ENCODE results near the gene RSBN1.

RSBN1 gene

DNA sequence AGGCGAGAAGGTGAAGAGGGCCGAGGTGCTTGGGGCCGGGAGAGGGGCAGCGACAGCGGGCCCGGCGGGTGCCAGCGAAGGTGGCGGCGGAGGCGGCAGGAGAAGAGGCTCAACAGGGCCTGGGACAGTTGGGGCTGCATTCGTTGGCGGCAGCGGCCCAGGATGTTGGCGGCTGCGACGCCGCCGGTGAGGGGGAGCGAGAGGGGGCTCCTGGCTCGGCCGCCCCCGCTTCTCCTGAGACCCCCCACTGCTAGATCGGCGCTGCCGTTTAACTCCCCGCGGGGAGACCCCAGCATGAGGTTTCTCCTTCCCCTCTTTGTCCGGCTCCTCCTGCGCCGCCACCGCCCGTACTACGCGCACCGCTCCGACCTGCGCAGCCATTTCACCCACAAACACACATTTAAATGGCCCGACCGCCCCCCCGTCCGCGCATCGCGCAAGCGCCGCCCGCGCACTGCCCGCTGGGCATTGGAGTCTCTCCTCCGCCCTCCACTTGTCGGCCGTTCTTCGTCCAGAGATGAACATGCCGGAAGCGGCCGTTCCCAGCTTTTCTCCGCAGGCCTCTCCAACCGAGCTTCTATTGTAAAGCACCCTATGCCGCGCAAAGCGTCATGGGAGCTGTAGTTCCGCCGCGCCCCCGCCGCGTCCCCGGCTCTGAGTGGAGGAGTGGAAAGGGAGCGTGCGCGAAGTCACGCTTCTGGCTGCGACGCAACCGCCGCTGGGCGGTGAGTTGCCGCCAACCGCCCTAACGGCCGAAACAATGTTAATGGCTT lies at the start of gene RSBN1:
Gene RSBN1, minus strand, starts transcription at position 589 of the 773 bp plus-strand sequence. Its CDS starts 64 bp downstream, at position 525.
- in situ Hi-C loops (cut with MboI; ENCODE audit: low sequenced_read_pairs, unreplicated experiment) = no loop called here
- DNase-seq (ENCODE audit: low spot score) = peak; percentile 95
- TF ChIP-seq, protein P1, sequence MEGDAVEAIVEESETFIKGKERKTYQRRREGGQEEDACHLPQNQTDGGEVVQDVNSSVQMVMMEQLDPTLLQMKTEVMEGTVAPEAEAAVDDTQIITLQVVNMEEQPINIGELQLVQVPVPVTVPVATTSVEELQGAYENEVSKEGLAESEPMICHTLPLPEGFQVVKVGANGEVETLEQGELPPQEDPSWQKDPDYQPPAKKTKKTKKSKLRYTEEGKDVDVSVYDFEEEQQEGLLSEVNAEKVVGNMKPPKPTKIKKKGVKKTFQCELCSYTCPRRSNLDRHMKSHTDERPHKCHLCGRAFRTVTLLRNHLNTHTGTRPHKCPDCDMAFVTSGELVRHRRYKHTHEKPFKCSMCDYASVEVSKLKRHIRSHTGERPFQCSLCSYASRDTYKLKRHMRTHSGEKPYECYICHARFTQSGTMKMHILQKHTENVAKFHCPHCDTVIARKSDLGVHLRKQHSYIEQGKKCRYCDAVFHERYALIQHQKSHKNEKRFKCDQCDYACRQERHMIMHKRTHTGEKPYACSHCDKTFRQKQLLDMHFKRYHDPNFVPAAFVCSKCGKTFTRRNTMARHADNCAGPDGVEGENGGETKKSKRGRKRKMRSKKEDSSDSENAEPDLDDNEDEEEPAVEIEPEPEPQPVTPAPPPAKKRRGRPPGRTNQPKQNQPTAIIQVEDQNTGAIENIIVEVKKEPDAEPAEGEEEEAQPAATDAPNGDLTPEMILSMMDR (IDR thresholded peaks at IDR 0.05; ENCODE audit: borderline replicate concordance, control extremely low read depth, extremely low read depth, insufficient read depth, missing control alignments) = no peak

DNA sequence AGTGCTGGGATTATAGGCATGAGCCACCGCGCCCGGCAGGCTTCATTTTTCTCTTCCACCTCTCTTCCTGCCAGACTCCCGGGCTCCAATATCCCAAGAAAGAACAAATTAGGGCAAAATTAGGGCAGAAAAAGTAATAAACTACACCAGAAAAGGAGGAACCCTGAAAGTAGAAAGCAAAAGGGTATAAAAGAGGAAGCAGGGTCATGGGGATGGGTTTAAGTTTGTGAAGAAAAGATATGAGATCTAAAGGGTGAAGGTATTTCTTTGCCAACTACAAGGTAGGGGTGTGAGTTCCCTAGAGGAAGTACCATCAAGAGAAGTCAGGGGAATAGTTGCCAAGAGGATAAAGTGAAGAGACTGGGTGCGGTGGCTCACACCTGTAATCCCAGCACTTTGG lies 49.4 kb upstream of the RSBN1 start:
- TF ChIP-seq, protein P1 (IDR thresholded peaks at IDR 0.05; ENCODE audit: borderline replicate concordance, control extremely low read depth, extremely low read depth, insufficient read depth, missing control alignments) = no peak
- no peak for DNase-seq (ENCODE audit: low spot score)
- in situ Hi-C loops (cut with MboI; ENCODE audit: low sequenced_read_pairs, unreplicated experiment) = no loop called here

DNA sequence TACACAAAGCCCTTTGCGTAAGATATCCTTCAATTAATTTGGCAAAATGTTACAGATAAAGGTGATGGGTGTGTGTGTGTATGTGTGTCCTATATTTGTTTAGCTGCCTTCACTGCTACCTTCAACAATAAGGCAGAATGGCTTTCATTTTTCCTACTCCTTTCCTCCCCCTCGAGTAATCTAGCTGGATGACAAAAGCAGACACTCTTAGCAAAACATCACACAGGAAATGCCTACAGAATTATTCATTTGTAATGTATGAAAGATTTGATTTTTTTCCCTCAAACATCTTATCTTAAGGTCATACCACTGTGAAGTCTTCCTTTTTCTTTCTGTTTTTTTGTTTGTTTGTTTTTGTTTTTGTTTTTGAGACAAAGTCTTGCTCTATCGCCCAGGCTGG lies 48.6 kb upstream of the RSBN1 start:
- TF ChIP-seq, protein P1 (IDR thresholded peaks at IDR 0.05; ENCODE audit: borderline replicate concordance, control extremely low read depth, extremely low read depth, insufficient read depth, missing control alignments) = no peak
- DNase-seq (ENCODE audit: low spot score) = no peak
- in situ Hi-C loops (cut with MboI; ENCODE audit: low sequenced_read_pairs, unreplicated experiment) = no loop called here

DNA sequence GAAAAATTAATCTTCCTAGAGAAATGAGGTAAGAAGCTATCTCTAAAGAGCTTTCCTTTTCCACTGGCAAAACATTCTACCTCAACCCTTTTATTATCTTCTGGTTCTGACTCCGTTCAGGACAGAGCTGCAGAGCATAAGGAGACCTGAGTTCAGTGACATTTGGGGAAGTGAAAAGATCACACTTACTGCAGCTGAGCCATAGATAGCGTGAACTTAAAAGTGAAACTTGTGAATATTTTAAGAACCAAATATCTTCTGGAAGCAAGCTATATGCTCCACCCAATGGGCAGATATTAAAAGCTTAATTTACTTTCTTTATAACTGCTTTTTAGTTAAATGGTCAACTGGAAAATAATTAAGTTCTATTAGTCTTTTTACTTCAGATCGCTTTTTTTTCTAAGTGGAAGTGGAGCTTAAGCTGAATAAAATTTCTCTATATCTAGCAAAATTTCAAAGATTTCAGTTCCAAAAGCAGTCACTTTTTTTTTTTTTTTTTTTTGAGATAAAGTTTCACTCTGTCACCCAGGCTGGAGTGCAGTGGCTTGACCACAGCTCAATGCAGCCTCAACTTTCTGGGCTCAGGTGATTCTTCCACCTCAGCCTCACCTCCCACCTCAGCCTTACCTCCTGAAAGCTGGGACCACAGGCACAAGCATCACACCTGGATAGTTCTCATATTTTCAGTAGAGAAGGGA lies 47.4 kb upstream of the RSBN1 start:
- TF ChIP-seq, protein P1 (IDR thresholded peaks at IDR 0.05; ENCODE audit: borderline replicate concordance, control extremely low read depth, extremely low read depth, insufficient read depth, missing control alignments) = no peak
- in situ Hi-C loops (cut with MboI; ENCODE audit: low sequenced_read_pairs, unreplicated experiment) = no loop called here
- no peak for DNase-seq (ENCODE audit: low spot score)

DNA sequence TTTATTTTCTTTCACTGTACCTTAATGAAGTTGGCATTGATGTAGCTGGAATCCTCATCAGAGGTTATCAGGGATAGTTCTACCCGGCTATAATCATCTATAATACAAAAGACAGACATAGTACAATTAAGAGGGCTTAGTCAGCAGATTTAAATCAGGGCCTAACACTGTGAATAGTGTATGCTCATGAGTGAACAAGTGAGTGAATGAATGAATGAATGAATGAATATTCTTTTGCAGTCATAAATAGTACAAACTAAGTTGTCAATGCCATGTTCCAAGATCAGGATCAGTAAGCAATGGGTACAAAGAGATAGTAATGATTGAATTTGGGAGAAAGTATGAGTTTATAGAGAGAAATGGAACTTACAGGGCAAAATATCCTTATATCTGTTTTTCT lies 46.7 kb upstream of the RSBN1 start:
- DNase-seq (ENCODE audit: low spot score) = no peak
- in situ Hi-C loops (cut with MboI; ENCODE audit: low sequenced_read_pairs, unreplicated experiment) = no loop called here
- TF ChIP-seq, protein P1 (IDR thresholded peaks at IDR 0.05; ENCODE audit: borderline replicate concordance, control extremely low read depth, extremely low read depth, insufficient read depth, missing control alignments) = no peak

DNA sequence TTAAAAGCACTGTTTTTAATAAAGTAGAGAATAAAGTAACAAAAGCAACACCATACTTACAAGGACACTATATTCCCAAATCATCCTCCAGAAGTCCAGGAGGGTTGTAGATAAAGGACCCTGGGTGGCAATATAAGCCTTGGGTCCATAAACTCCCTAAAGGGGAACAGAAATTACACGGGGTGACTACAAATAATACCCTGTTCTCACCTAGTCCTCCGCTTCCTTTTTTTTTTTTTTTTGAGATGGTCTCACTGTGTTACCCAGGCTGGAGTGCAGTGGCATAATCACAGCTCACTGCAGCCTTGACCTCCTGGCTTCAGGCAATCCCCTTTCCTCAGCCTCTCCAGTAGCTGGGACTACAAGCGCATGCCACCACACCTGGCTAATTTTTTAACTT lies 46.1 kb upstream of the RSBN1 start:
- in situ Hi-C loops (cut with MboI; ENCODE audit: low sequenced_read_pairs, unreplicated experiment) = no loop called here
- TF ChIP-seq, protein P1 (IDR thresholded peaks at IDR 0.05; ENCODE audit: borderline replicate concordance, control extremely low read depth, extremely low read depth, insufficient read depth, missing control alignments) = no peak
- DNase-seq (ENCODE audit: low spot score) = no peak

Data from GM13976 (cell line).